KMS-11 (cell line): ENCODE data around the gene HCRTR1.
"Not testable (repeated sequence)": the region's sequence is repeated elsewhere in the genome, so short reads cannot be mapped to it uniquely, and the experiment has no call there.

ENCODE experiments used
- H2AFZ ChIP-seq: fragments of 200-600 bp; sonication (generic); 2 replicates; pipeline ENCODE4 v1.6.1; 2016; ENCODE audit warnings: antibody characterized with exemption, mixed run types, low read depth
- H3K27ac ChIP-seq: fragments of 200-600 bp; sonication (generic); 2 replicates; pipeline ENCODE4 v1.6.1; 2016; ENCODE audit warnings: mild to moderate bottlenecking, mixed run types
- H3K27me3 ChIP-seq: fragments of 200-600 bp; sonication (generic); 2 replicates; pipeline ENCODE4 v1.6.1; 2017; ENCODE audit warnings: mild to moderate bottlenecking, low read depth, mixed run types, moderate library complexity; ENCODE audit not compliant: insufficient read depth
- H3K36me3 ChIP-seq: fragments of 200-600 bp; sonication (generic); 2 replicates; pipeline ENCODE4 v1.6.1; 2017; ENCODE audit warnings: mild to moderate bottlenecking, mixed run types; ENCODE audit not compliant: insufficient read depth
- H3K4me1 ChIP-seq: fragments of 200-600 bp; sonication (generic); 2 replicates; pipeline ENCODE4 v1.6.1; 2016; ENCODE audit warnings: mild to moderate bottlenecking, low read depth, mixed run types; ENCODE audit not compliant: poor library complexity, severe bottlenecking
- H3K4me2 ChIP-seq: fragments of 200-600 bp; sonication (generic); 2 replicates; pipeline ENCODE4 v1.7.0; 2016; ENCODE audit warnings: mild to moderate bottlenecking, mixed run types
- H3K4me3 ChIP-seq: fragments of 200-600 bp; sonication (generic); IDR thresholded peaks from 2 replicates; pipeline ENCODE4 v1.6.1; 2017; ENCODE audit warnings: low read depth, low read length, mixed read lengths; ENCODE audit not compliant: insufficient read depth
- H3K79me2 ChIP-seq: fragments of 200-600 bp; sonication (generic); 2 replicates; pipeline ENCODE4 v1.6.1; 2016; ENCODE audit warnings: low read depth, mixed run types; ENCODE audit not compliant: insufficient read depth
- H3K9ac ChIP-seq: fragments of 200-600 bp; sonication (generic); 2 replicates; pipeline ENCODE4 v1.6.1; 2016; ENCODE audit warnings: mild to moderate bottlenecking, mixed run types
- H4K20me1 ChIP-seq: fragments of 200-600 bp; sonication (generic); 2 replicates; pipeline ENCODE4 v1.6.1; 2016; ENCODE audit warnings: mild to moderate bottlenecking, mixed run types; ENCODE audit not compliant: insufficient read depth
- CTCF ChIP-seq: fragments of 200-600 bp; sonication (generic); conservative IDR thresholded peaks from 2 replicates; pipeline ENCODE4 v1.6.1; 2017; ENCODE audit warnings: low read depth, mild to moderate bottlenecking, antibody characterized with exemption, low read length, moderate library complexity, mixed read lengths

HCRTR1 gene

GRCh38 chr1:31586376-31587327 is 30.8 kb upstream of the HCRTR1 start:
- no peaks in the 10 kb centered on the region for H4K20me1 ChIP-seq
- TF ChIP-seq CTCF = no peak
- peaks cover 3% of the 10 kb centered on the region; the same call in 1 of the 2 replicates for H3K27me3 ChIP-seq
- H3K9ac ChIP-seq = no peak overlapping the region
- no peak overlapping the region for H3K4me2 ChIP-seq
- H3K27ac ChIP-seq = no peak overlapping the region
- no peak overlapping the region for H2AFZ ChIP-seq
- H3K36me3 ChIP-seq = no peaks in the 10 kb centered on the region
- no peak overlapping the region for H3K4me3 ChIP-seq
- H3K79me2 ChIP-seq = no peaks in the 10 kb centered on the region
- H3K4me1 ChIP-seq = no peaks in the 10 kb centered on the region

DNA sequence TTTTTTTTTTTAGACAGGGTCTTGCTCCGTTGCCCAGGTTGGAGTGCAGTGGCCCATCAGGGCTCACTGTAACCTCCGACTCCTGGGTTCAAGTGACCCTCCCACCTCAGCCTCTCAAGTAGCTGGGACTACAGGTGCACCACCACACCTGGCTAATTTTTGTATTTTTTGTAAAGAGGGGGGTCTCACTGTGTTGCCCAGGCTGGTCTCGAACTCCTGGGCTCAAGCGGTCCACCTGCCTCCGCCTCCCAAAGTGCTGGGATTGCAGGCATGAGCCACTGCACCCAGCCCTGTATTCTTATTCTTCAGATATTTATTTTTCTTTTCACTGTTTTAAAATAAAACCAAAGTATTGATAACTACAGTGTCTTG is 30.2 kb upstream of the HCRTR1 start:
- not testable (repeated sequence) for H3K9ac ChIP-seq, H2AFZ ChIP-seq, H3K27me3 ChIP-seq, H3K27ac ChIP-seq, H3K36me3 ChIP-seq, H3K4me2 ChIP-seq, H3K79me2 ChIP-seq, H3K4me1 ChIP-seq, H3K4me3 ChIP-seq, H4K20me1 ChIP-seq

GRCh38 chr1:31587720-31588423 is 29.6 kb upstream of the HCRTR1 start:
- Histone ChIP-seq H2AFZ (no peak overlapping the region), H3K79me2 (no peaks in the 10 kb centered on the region), H3K36me3 (no peaks in the 10 kb centered on the region), H4K20me1 (no peaks in the 10 kb centered on the region), H3K4me3 (no peak overlapping the region), H3K27ac (no peak overlapping the region), H3K27me3 (peaks cover 3% of the 10 kb centered on the region; the same call in 1 of the 2 replicates), H3K4me2 (no peak overlapping the region), H3K9ac (no peak overlapping the region), H3K4me1 (no peaks in the 10 kb centered on the region)
- TF ChIP-seq CTCF = peak; percentile 60

GRCh38 chr1:31588751-31589515 is 28.6 kb upstream of the HCRTR1 start:
- no peak overlapping the region for H3K4me3 ChIP-seq
- no peak for TF ChIP-seq CTCF
- no peak overlapping the region for H3K27ac ChIP-seq
- no peak overlapping the region for H2AFZ ChIP-seq
- H3K36me3 ChIP-seq = no peaks in the 10 kb centered on the region
- H3K27me3 ChIP-seq = peaks cover 3% of the 10 kb centered on the region; the same call in 1 of the 2 replicates
- H3K9ac ChIP-seq = no peak overlapping the region
- H3K4me2 ChIP-seq = no peak overlapping the region
- H3K4me1 ChIP-seq = no peaks in the 10 kb centered on the region
- H4K20me1 ChIP-seq = no peaks in the 10 kb centered on the region
- no peaks in the 10 kb centered on the region for H3K79me2 ChIP-seq
